ENCODE data around the gene CA5A. TPM values are rescaled to one million over a fixed set of nuclear protein-coding genes. Genes with fewer than 3 reads are reported as not detected.

Gene CA5A
- total and polyA plus RNA-seq, 2 of the 13 experiments (the other 11 are each of a cell fraction or from before 2014, with no cell fraction given): 66.8 to 106 TPM

DNA sequence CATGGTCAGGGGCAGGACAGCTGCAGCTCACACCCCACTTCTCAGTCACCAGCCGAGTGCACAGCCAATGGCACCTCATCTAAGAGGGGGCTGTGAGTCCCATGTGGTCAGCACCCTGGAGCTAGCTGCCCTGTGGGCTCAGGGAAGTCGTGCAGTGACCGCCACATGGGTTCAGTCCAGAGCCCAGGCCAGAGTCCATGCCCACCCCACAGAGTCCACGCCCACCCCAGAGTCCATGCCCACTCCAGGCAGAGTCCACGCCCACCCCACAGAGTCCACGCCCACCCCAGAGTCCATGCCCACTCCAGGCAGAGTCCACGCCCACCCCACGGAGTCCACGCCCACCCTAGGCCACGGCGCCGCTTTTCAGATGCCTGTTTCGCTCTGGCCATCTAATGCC is 91.1 kb downstream of the CA5A start (continued):
- no peak for TF ChIP-seq ZNF674 (CRISPR knock-in tag; IDR thresholded peaks at IDR 0.05; ENCODE audit: low read depth)
- no peak for TF ChIP-seq ZFP91 (CRISPR knock-in tag; IDR thresholded peaks at IDR 0.05; ENCODE audit: borderline replicate concordance)
- TF ChIP-seq NKX3-1 (CRISPR knock-in tag; IDR thresholded peaks at IDR 0.05): no peak
- TF ChIP-seq HMG20A (CRISPR knock-in tag; IDR thresholded peaks at IDR 0.05; ENCODE audit: borderline replicate concordance): no peak
- TF ChIP-seq ZNF382 (CRISPR knock-in tag; IDR thresholded peaks at IDR 0.05; ENCODE audit: borderline replicate concordance): no peak
- TF ChIP-seq TEAD3 (CRISPR knock-in tag; optimal IDR thresholded peaks at IDR 0.05; ENCODE audit: borderline replicate concordance): no peak
- no peak for TF ChIP-seq ZNF331 (CRISPR knock-in tag; IDR thresholded peaks at IDR 0.05)
- no peak for TF ChIP-seq SNAPC4 (CRISPR knock-in tag; IDR thresholded peaks at IDR 0.05)
- TF ChIP-seq MEIS1 (CRISPR knock-in tag; IDR thresholded peaks at IDR 0.05; ENCODE audit: borderline replicate concordance): no peak
- no peak for TF ChIP-seq HNRNPLL (IDR thresholded peaks at IDR 0.05; ENCODE audit: low read depth, low read length, poor library complexity, severe bottlenecking)
- TF ChIP-seq, protein P1, sequence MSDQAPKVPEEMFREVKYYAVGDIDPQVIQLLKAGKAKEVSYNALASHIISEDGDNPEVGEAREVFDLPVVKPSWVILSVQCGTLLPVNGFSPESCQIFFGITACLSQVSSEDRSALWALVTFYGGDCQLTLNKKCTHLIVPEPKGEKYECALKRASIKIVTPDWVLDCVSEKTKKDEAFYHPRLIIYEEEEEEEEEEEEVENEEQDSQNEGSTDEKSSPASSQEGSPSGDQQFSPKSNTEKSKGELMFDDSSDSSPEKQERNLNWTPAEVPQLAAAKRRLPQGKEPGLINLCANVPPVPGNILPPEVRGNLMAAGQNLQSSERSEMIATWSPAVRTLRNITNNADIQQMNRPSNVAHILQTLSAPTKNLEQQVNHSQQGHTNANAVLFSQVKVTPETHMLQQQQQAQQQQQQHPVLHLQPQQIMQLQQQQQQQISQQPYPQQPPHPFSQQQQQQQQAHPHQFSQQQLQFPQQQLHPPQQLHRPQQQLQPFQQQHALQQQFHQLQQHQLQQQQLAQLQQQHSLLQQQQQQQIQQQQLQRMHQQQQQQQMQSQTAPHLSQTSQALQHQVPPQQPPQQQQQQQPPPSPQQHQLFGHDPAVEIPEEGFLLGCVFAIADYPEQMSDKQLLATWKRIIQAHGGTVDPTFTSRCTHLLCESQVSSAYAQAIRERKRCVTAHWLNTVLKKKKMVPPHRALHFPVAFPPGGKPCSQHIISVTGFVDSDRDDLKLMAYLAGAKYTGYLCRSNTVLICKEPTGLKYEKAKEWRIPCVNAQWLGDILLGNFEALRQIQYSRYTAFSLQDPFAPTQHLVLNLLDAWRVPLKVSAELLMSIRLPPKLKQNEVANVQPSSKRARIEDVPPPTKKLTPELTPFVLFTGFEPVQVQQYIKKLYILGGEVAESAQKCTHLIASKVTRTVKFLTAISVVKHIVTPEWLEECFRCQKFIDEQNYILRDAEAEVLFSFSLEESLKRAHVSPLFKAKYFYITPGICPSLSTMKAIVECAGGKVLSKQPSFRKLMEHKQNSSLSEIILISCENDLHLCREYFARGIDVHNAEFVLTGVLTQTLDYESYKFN (CRISPR knock-in tag; conservative IDR thresholded peaks at IDR 0.05): no peak
- TF ChIP-seq SSRP1 (CRISPR knock-in tag; IDR thresholded peaks at IDR 0.05): peak; percentile 43; the same call in 1 of the 2 replicates
- TF ChIP-seq HIC2 (CRISPR knock-in tag; IDR thresholded peaks at IDR 0.05; ENCODE audit: low read depth): peak; percentile 84
- TF ChIP-seq MBD4 (IDR thresholded peaks at IDR 0.05; ENCODE audit: borderline replicate concordance, low read length): no peak
- no peak for TF ChIP-seq ZNF562 (CRISPR knock-in tag; IDR thresholded peaks at IDR 0.05; ENCODE audit: borderline replicate concordance)
- no peak for TF ChIP-seq MEF2D (CRISPR knock-in tag; IDR thresholded peaks at IDR 0.05)
- TF ChIP-seq ZFP62 (CRISPR knock-in tag; IDR thresholded peaks at IDR 0.05): no peak
- no peak for TF ChIP-seq ZMAT3 (CRISPR knock-in tag; conservative IDR thresholded peaks at IDR 0.05)
- TF ChIP-seq EZH2 (conservative IDR thresholded peaks at IDR 0.05; ENCODE audit: low read depth, low read length): no peak
